K562 (cell line): ENCODE results near the gene SPARC. TPM values are rescaled to one million over a fixed set of nuclear protein-coding genes. Genes with fewer than 3 reads are reported as not detected.

ENCODE experiments used
- ATAC-seq: fragments of 200-7000 bp; cut with Tn5 transposase; 3 replicates; pipeline ENCODE4 v1.9.1; 2020; ENCODE audit warnings: moderate library complexity
- BruUV-seq: library from RNA; stranded (reverse); fragments of 400-500 nt; replicated peaks from 2 replicates; lab custom pipeline; 2021; lab: Mats Ljungman, UMichigan
- CTCF ChIA-PET: fragments of 300-600 bp; formaldehyde crosslinking; extraction: SDS; loops from one replicate; lab custom pipeline; 2021; ENCODE audit warnings: low intra/inter-chr PET ratio; lab: Yijun Ruan, JAX
- POLR2A ChIA-PET: fragments of 300-600, 350-650 bp; sonication (Branson Sonifier 250); formaldehyde crosslinking; extraction: SDS; loops from one replicate; lab custom pipeline; 2021; ENCODE audit warnings: antibody characterized with exemption, inconsistent platforms; lab: Yijun Ruan, JAX
- DNase-seq, 4 experiments: peaks; one replicate each; pipeline versions ENCODE4 v3.0.0 to v3.0.0-alpha.2; 2011 to 2018; ENCODE audit warnings: low spot score in 3 of 4, mixed read lengths in 3 of 4; ENCODE audit errors: extremely low read depth in 1 of 4
- FAIRE-seq: peaks from 2 replicates; lab custom pipeline; 2011; peaks lifted over from hg19 to GRCh38; lab: Jason Lieb, UNC
- H2AFZ ChIP-seq: 2 replicates; pipeline ENCODE4 v1.6.0; 2011; ENCODE audit warnings: low read depth, low read length, control low read depth, inconsistent platforms
- H3K27ac ChIP-seq: fragments of 200-600 bp; 3 replicates; pipeline ENCODE4 v1.8.0; 2011; ENCODE audit warnings: low read depth, mild to moderate bottlenecking, control low read depth, inconsistent platforms, low read length, moderate library complexity, mixed read lengths; ENCODE audit errors: extremely low read depth
- H3K27me3 ChIP-seq, 2 experiments: fragments of 300-600 bp in 1 of 2; 2 replicates in 1 of 2; 3 replicates in 1 of 2; pipeline versions ENCODE4 v1.6.0 to v1.8.0; 2011; ENCODE audit warnings: inconsistent platforms in 2 of 2, low read length in 2 of 2, mild to moderate bottlenecking in 1 of 2, mixed read lengths in 1 of 2, moderate library complexity in 1 of 2; ENCODE audit not compliant: control insufficient read depth in 2 of 2, insufficient read depth in 2 of 2
- H3K36me3 ChIP-seq: fragments of 300-600 bp; 3 replicates; pipeline ENCODE4 v1.8.0; 2011; ENCODE audit warnings: mild to moderate bottlenecking, low read length, inconsistent platforms; ENCODE audit not compliant: control insufficient read depth, insufficient read depth
- H3K4me1 ChIP-seq, 2 experiments: fragments of 200-600 bp in 1 of 2; replicated peaks in 1 of 2; 2 replicates in 1 of 2; 3 replicates in 1 of 2; pipeline versions ENCODE4 v1.5.1 to v1.8.0; 2011; ENCODE audit warnings: inconsistent platforms in 2 of 2, low read length in 2 of 2, mild to moderate bottlenecking in 1 of 2, mixed read lengths in 1 of 2, moderate library complexity in 1 of 2; ENCODE audit not compliant: control insufficient read depth in 2 of 2, insufficient read depth in 2 of 2
- H3K4me2 ChIP-seq: 2 replicates; pipeline ENCODE4 v1.6.1; 2011; ENCODE audit warnings: low read length, control low read depth, inconsistent platforms, mixed read lengths; ENCODE audit not compliant: insufficient read depth
- H3K4me3 ChIP-seq: fragments of 200-600 bp; sonication (generic), shearing (Covaris generic); 2 replicates; pipeline ENCODE4 v1.5.1; 2016; ENCODE audit warnings: control low read depth, inconsistent platforms
- H3K79me2 ChIP-seq: fragments of 200-600 bp; 3 replicates; pipeline ENCODE4 v1.8.0; 2011; ENCODE audit warnings: low read length, inconsistent platforms; ENCODE audit not compliant: control insufficient read depth, insufficient read depth
- H3K9ac ChIP-seq, 2 experiments: 2 replicates each; pipeline versions ENCODE4 v1.6.0 to v1.6.1; 2011; ENCODE audit warnings: low read depth in 2 of 2, low read length in 2 of 2, control low read depth in 1 of 2, inconsistent platforms in 1 of 2, mild to moderate bottlenecking in 1 of 2, mixed read lengths in 1 of 2; ENCODE audit not compliant: insufficient read depth in 1 of 2
- H3K9me1 ChIP-seq: one replicate; pipeline ENCODE4 v1.6.0; 2011; ENCODE audit warnings: inconsistent platforms, mild to moderate bottlenecking, low read length, moderate library complexity; ENCODE audit not compliant: control insufficient read depth, insufficient read depth
- H3K9me3 ChIP-seq: replicated peaks from 2 replicates; pipeline ENCODE4 v1.5.1; 2011; ENCODE audit warnings: low read depth, low read length, inconsistent platforms; ENCODE audit not compliant: control insufficient read depth, insufficient read depth
- H4K20me1 ChIP-seq: replicated peaks from 2 replicates; pipeline ENCODE4 v1.6.1; 2011; ENCODE audit warnings: low read length, inconsistent platforms, mixed read lengths; ENCODE audit not compliant: control insufficient read depth, insufficient read depth
- BACH1 ChIP-seq: fragments of 200-800 bp; sonication (Bioruptor generic); IDR thresholded peaks from 2 replicates; pipeline ENCODE4 v1.6.1; 2016; ENCODE audit warnings: missing genetic modification characterization, missing compliant biosample characterization
- COPS2 ChIP-seq: fragments of 450-650 bp; conservative IDR thresholded peaks from 2 replicates; pipeline ENCODE4 v1.6.1; 2016; ENCODE audit warnings: mild to moderate bottlenecking, moderate library complexity
- GATAD2B ChIP-seq: fragments of 450-650 bp; IDR thresholded peaks from 2 replicates; pipeline ENCODE4 v1.6.1; 2017; ENCODE audit warnings: mild to moderate bottlenecking, borderline replicate concordance
- KHSRP ChIP-seq: fragments of 450-650 bp; IDR thresholded peaks from 2 replicates; pipeline ENCODE4 v1.6.1; 2017
- MAFG ChIP-seq: fragments of 450-650 bp; conservative IDR thresholded peaks from 2 replicates; pipeline ENCODE4 v1.6.1; 2016; ENCODE audit warnings: missing genetic modification characterization, missing compliant biosample characterization
- MLX ChIP-seq, 2 experiments: fragments of 450-650 bp in 1 of 2; sonication (generic) in 1 of 2; formaldehyde crosslinking; conservative IDR thresholded peaks; 2 replicates each; pipeline versions ENCODE4 v1.4.0 to v1.8.1; 2020 to 2022; ENCODE audit warnings: mild to moderate bottlenecking in 1 of 2, missing genetic modification reagents in 1 of 2
- SUPT5H ChIP-seq: fragments of 450-650 bp; IDR thresholded peaks from 2 replicates; pipeline ENCODE4 v1.6.1; 2016
- TAL1 ChIP-seq: fragments of 450-650 bp; IDR thresholded peaks from 2 replicates; pipeline ENCODE4 v1.6.1; 2016; ENCODE audit warnings: mild to moderate bottlenecking
- ZBTB34 ChIP-seq: fragments of 250-450 bp; sonication (Bioruptor Pico); IDR thresholded peaks from 2 replicates; pipeline ENCODE4 v1.8.0; 2021; ENCODE audit warnings: mild to moderate bottlenecking, moderate library complexity
- ZNF518B ChIP-seq: fragments of 250-450 bp; sonication (Bioruptor Pico); IDR thresholded peaks from 2 replicates; pipeline ENCODE4 v1.5.0; 2021; ENCODE audit warnings: mild to moderate bottlenecking, moderate library complexity
- ZNF57 ChIP-seq: fragments of 450-650 bp; formaldehyde crosslinking; IDR thresholded peaks from 2 replicates; pipeline ENCODE4 v1.4.0; 2020; ENCODE audit warnings: mild to moderate bottlenecking, moderate library complexity
- whole genome bisulfite sequencing: fragments of 100-300 bp; shearing (Covaris generic); methylation state at CpG from one replicate; pipeline ENCODE4 v1.1.6; 2016; ENCODE audit warnings: low coverage, mixed read lengths; ENCODE audit not compliant: insufficient coverage; ENCODE audit errors: missing lambda C conversion rate; 5-methylcytosine and 5-hydroxymethylcytosine counted together
- in situ Hi-C: fragments of 300-500 bp; cut with MboI; formaldehyde crosslinking; loops from 4 replicates; pipeline ENCODE4 v1.15.0; 2018; ENCODE audit warnings: inconsistent platforms, mixed read lengths
- intact Hi-C: fragments of 100-400 bp; cut with micrococcal nuclease; formaldehyde crosslinking; loops from 2 replicates; pipeline ENCODE4 v1.14.2; 2022
- polyA plus RNA-seq, 8 experiments: library from polyadenylated mRNA; depleted of rRNA in 4 of 8; stranded (reverse) in 5 of 8; unstranded in 3 of 8; fragments of >200 nt; fragmentation: Nextera tagmentation in 2 of 8; fragmentation: Illumina TruSeq in 1 of 8; extraction: Ambion mirVana in 2 of 8; extraction: Trizol in 1 of 8; gene quantifications; 2 replicates each; pipeline versions ENCODE4 v1.2.1 to v1.2.3, GENCODE V29; 2011 to 2014; ENCODE audit warnings: inconsistent platforms in 1 of 8, missing spikeins in 1 of 8
- total RNA-seq, 7 experiments: library from RNA; depleted of rRNA in 6 of 7; stranded (reverse); fragments of >200 nt in 6 of 7; fragmentation: Illumina TruSeq in 2 of 7; extraction: Trizol in 2 of 7; gene quantifications; 2 replicates each; pipeline versions ENCODE4 v1.2.1 to v1.2.3, GENCODE V29; 2011 to 2021; ENCODE audit warnings: low replicate concordance in 1 of 7
- TF ChIP-seq, protein P1 (sequence below), 2 experiments: fragments of 250-450 bp in 1 of 2; fragments of 450-650 bp in 1 of 2; sonication (Bioruptor Pico) in 1 of 2; IDR thresholded peaks; 2 replicates each; pipeline versions ENCODE4 v1.6.1 to v1.8.0; 2016 to 2021; ENCODE audit warnings: mild to moderate bottlenecking in 2 of 2, moderate library complexity in 2 of 2, missing compliant biosample characterization in 1 of 2, missing genetic modification characterization in 1 of 2
- TF ChIP-seq, protein P2 (sequence below): sonication (generic); formaldehyde crosslinking; IDR thresholded peaks from 2 replicates; pipeline ENCODE4 v1.9.0; 2022; ENCODE audit warnings: mild to moderate bottlenecking, missing genetic modification reagents

The SPARC gene
- total and polyA plus RNA-seq, 9 of the 15 experiments (the other 6 are each of a cell fraction or from before 2014, with no cell fraction given) = 6.1 to 35.6 (median 12.2) TPM

DNA sequence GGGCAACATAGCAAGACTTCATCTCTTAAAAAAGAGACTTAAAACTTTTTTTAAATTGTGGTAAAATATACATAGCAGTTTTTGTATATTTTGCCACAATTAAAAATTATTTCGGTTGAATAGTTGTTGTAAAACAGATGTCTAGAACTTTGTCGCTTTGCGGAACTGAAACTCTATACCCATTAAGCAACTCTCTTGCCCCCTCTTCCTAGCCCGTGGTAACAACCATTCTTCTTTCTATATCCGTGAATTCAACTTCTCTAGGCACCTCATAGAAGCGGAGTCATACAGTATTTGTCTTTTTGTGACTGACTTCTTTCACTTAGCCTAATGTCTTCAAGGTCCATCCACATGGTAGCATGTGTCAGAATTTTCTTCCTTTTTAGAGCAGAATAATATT, 43.3 kb downstream of the SPARC start:
- Histone ChIP-seq H3K79me2 (no peaks in the 10 kb centered on the region), H3K9ac (no peak overlapping the region), H2AFZ (no peak overlapping the region), H3K27me3 (peaks cover 5 to 45% of the 10 kb centered on the region in 2 experiments; a peak in 4 of 5 replicates), H3K9me3 (no peaks in the 10 kb centered on the region), H3K4me1 (no peaks in the 10 kb centered on the region), H3K4me3 (no peak overlapping the region), H3K9me1 (no peaks in the 10 kb centered on the region), H3K27ac (no peak overlapping the region), H3K4me2 (no peak overlapping the region), H4K20me1 (no peaks in the 10 kb centered on the region), H3K36me3 (no peaks in the 10 kb centered on the region)
- 2% methylated on average over 6 of the region's 6 CpGs for WGBS
- POLR2A ChIA-PET = no interaction called here
- intact Hi-C loops (no loop called here), in situ Hi-C loops (no loop called here)
- CTCF ChIA-PET = no interaction called here
- no TSS peak for BruUV-seq
- ATAC-seq = no peak
- FAIRE-seq = no peak
- DNase-seq = no peak
- TF ChIP-seq MAFG (tag) = no peak
- TF ChIP-seq, protein P1, sequence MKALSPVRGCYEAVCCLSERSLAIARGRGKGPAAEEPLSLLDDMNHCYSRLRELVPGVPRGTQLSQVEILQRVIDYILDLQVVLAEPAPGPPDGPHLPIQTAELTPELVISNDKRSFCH (CRISPR knock-in tag; IDR thresholded peaks at IDR 0.05) = no peak
- TF ChIP-seq, protein P1 (tag; IDR thresholded peaks at IDR 0.05) = no peak
- TF ChIP-seq, protein P2, sequence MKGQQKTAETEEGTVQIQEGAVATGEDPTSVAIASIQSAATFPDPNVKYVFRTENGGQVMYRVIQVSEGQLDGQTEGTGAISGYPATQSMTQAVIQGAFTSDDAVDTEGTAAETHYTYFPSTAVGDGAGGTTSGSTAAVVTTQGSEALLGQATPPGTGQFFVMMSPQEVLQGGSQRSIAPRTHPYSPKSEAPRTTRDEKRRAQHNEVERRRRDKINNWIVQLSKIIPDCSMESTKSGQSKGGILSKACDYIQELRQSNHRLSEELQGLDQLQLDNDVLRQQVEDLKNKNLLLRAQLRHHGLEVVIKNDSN (CRISPR knock-in tag) = no peak
- no peak for TF ChIP-seq SUPT5H
- TF ChIP-seq ZBTB34 (CRISPR knock-in tag) = no peak
- TF ChIP-seq ZNF518B (CRISPR knock-in tag) = no peak
- no peak for TF ChIP-seq GATAD2B
- TF ChIP-seq TAL1 = no peak
- no peak for TF ChIP-seq ZNF57 (CRISPR knock-in tag)
- no peak for TF ChIP-seq MLX (CRISPR knock-in tag; conservative IDR thresholded peaks at IDR 0.05)
- TF ChIP-seq BACH1 = no peak
- no peak for TF ChIP-seq COPS2
- no peak for TF ChIP-seq KHSRP
